Stimulated activated CD8-positive, alpha-beta memory T cell treated with anti-CD3 and anti-CD28 coated beads, Interleukin-12 subunit alpha, Interleukin-12 subunit beta, amount 100 ng/mL, for 24 hours (primary cell): ENCODE results near the gene VPS37C.
"Not testable (repeated sequence)": the region's sequence is repeated elsewhere in the genome, so short reads cannot be mapped to it uniquely, and the experiment has no call there.

Experiments used
- DNase-seq: peaks from one replicate; pipeline ENCODE4 v3.0.0-alpha.2; 2020; ENCODE audit errors: extremely low read depth

Gene VPS37C

GRCh38 chr11:61095021-61095420 lies 66.2 kb downstream of the VPS37C start:
- DNase-seq = no peak

- not testable (repeated sequence) for DNase-seq
Observed at GRCh38 chr11:61094167-61094566, 67.1 kb downstream of the VPS37C start.

DNA sequence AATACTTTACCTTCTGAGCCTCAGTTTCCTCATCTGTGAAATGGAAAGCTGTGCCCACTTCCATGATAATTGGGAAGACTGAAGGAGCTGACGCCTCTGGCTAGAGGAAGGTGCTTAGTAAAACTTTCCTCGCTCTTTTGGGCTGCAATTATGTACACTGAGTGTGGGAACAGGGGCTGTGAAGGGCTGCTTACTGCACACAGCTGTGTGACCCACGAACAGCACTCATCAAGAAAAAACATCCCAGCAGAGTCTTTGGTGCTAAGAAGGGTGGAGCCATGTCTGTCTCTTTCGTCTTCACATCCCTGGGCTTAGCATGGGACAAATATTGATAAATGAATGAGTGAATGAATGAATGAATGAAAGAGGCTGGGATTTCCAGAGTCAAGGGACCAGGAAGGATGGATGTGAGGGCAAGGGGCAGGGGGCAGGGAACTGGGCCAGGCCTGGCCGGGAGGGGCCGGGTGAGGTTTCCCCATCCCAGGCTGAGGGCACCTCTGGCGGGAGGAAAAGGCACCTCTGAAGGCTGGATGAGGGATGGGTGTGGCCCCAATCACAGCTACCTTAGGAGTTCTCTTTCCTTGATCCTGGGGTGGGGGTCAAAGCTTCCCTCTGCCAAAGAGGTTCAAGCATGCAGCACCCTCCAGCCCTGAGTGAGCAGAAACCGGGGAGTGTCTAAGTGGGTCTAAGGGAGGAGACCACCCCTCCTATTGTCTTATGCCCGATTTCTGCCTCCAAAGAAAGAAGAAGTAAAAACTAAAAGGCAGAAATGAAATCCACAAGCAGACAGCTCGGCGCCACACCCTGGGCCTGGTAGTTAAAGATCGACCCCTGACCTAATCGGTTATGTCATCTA lies 68.1 kb downstream of the VPS37C start:
- DNase-seq = no peak

- DNase-seq = no peak
Observed at GRCh38 chr11:61092280-61092766, 68.9 kb downstream of the VPS37C start.

- no peak for DNase-seq
Observed at GRCh38 chr11:61091373-61092279, 69.6 kb downstream of the VPS37C start.

DNA sequence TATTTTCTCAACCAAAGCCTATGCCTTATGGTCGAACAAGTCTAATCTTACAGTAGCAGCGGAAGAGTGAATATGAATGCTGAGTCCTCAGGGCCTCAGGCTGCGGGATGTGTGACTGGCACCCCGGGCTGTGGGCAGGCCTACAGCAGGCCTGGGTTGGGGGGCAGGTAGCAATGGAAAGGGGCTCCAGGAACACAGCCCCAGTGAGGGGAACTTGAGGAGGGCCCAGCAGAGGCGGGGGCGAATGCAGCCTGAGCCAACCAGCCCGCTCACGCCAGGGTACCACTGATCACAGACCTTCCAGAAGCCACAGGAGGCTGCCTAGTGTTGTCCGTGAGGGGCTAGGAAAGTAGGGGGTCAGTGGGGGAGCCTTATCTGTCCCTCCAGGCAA lies 70.2 kb downstream of the VPS37C start:
- DNase-seq = no peak

GRCh38 chr11:61090521-61090920 lies 70.7 kb downstream of the VPS37C start:
- no peak for DNase-seq

DNA sequence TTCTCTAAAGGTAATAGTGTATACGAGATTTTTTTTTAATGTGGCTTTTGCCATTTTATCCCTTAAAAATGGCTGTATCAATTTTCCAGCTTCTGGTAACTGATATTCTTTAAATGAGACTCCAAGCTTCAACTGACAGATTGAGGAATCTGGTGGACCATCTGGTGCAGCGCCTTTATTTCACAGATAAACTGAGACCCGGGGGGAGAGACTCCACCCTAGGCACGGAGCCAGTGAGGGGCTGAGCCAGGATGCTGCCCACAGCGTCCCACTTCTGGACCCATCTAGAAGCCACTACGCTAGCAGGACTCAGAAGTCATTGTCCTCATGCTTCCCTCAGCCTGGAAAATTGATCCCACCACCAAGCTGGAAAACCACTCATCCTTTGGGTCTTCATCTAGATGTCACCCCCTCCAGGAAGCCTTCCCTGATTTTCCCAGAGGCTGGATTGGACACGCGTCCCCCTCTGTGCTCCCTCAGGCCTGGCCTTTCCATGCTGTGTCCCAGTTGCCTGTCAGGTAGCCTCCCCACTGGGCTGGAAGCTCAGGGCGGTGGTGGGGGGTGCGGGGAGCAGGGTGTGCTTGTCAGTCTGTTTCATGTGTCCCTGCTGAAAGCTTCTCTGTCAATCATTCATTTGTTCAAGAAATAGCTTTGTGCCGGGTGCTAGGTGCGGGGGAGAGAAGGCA lies 71.3 kb downstream of the VPS37C start:
- no peak for DNase-seq

- no peak for DNase-seq
Observed at GRCh38 chr11:61087426-61088119, 73.7 kb downstream of the VPS37C start.

DNA sequence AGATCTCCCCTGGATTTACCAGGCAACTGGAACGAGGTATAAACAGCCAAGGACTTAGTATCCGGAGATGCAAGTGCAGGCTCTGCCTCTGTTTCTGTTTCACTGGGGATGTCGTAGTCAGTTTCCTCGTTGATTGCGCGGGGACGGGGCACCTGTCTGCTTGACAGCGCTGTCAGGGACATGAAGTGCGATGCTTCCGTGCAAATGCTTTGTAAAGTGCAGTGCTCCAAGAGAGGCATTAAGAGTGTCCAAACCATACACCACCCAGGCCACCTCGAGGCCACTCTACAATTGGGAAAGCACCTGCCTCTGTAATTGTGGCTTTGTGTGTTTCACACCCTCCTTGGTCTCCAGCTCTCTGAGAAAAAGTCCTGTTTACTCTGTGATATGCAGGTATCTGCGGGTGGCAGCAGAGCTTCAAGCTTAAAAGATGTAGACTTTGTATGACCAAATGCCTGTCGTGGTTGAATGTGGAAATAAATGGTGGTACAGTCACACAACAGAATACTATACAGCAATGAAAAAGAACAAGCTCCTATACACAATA lies 77.6 kb downstream of the VPS37C start:
- DNase-seq = no peak

DNA sequence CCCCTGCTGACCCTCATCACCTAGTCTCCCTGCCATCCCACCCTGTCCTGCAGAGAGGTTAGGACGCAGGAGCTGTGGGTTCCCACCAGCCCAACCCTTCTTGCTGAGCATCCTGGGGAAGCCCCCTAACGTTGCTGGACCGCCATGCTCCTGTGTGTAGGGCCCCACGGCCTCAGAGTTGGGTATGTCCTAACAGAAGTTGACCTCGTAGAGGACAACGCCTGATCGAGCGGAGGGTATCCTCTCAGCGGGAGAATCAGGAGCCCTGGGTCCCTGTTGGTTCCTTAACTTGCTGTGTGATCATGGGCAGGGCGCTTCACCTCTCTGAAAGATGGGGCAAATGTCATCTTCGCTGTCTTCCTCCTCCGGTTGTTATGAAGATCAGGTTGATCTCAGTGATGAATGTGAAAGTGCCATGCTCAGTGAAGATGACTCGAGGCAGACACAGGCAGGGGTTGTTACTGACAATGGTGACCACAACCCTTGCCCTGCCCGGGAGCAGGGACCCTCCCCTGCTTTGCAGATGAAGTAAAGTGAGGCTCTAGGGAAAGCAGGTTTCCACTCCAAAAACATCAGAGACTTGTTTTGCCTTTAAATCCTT lies 78.2 kb downstream of the VPS37C start:
- no peak for DNase-seq

- DNase-seq = no peak
Observed at GRCh38 chr11:61082062-61082870, 79.0 kb downstream of the VPS37C start.

DNA sequence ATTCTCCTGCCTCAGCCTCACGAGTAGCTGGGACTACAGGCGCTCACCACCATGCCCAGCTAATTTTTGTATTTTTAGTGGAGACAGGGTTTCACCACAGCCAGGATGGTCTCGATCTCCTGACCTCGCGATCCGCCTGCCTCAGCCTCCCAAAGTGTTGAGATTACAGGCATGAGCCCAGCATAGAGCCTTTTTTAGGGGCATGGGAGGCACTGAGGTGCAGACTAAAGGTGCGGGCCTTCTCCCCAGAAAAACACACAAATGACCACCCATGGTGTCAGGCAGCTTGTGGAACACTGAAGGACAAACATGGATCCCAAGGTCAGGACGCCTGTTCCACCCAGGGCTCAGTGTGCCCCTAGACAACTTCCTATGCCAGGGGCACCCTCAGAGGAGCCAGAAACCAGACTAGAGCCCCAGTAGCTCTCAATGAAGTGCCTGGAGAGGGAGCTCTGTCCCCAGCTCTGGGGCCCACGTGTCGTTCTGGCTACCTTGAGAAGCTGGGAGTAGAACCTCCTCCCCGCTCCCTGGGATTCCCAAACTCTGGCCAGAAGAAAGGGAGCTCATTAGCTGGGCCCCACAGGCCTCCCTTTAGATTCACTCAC lies 80.1 kb downstream of the VPS37C start:
- no peak for DNase-seq

- no peak for DNase-seq
Observed at GRCh38 chr11:61080526-61080925, 80.7 kb downstream of the VPS37C start.
